Mesenteric fat pad (tissue), 1 donor: ENCODE measurements around the gene TSPAN9. TPM values are rescaled to one million over a fixed set of nuclear protein-coding genes. Genes with fewer than 3 reads are reported as not detected.

Experiments used
- DNase-seq: peaks from one replicate; pipeline ENCODE4 v3.0.0-alpha.2; 2020; ENCODE audit warnings: low spot score
- total RNA-seq: library from RNA; stranded (reverse); fragmentation: NEBNext Ultra II Directional; extraction: Animal tissue kit (Norgen Biotek cat#: 25700); gene quantifications from one replicate; pipeline ENCODE4 v1.2.1, GENCODE V29; 2021
- donor health status: DM: yes; HTN: yes; CAD: no.

TSPAN9 gene
- total RNA-seq, 1 donor from 2014 or later = 36.9 TPM

DNA sequence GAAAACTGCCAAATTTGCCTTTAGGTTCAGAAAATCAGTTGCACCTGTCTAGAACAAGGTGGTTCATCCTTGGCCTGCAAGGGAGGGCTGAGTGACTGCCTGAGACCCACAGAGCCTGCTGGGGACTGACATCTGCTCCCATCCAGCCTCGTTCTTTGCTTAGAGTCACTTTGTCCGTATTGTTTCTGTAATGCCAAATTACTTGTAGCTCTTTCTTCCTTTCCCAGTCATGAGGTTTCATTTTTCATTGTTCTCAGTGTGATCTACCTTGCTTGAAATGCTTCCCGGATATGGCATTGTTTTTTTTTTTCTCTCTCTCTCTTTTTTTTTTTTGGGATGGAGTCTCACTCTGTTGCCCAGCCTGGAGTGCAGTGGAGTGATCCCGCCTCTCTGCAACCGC lies 21.3 kb downstream of the TSPAN9 start:
- DNase-seq = no peak

- no peak for DNase-seq
These were observed 22.0 kb downstream of the TSPAN9 start for GRCh38 chr12:3099146-3099545.

DNA sequence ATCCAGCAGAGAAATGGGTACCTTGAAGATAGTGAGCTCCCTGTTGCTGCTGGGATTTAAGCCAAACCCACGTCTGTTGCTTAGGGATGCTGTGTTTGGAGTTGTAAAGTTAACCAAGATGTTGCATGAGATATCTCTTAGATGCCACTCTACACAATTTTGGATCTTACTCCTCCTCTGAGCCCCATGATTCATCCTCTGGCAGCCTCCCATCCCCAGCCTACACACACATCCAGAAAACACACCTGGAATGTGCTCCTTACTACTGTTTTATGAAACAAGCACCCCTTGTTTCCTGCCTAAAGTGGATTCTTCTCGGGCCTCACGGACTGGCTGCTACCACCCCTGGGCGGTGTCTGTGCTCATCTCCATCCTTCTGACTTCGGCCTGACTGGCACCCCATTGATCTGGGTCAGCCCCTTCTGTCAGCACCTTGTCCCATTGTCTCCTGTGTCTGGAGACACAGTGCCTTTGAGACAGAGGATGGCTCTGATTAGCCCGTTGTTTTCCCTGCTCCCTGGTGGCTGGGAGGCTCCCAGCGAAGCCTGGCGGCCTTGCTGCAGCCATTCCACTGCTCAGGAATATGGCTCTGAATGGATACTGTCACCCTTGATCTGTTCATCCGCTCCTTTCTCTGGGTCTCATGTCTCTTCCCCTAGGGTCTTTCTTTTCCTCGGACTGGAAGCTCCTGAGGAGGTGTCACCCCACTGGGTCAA lies 24.3 kb downstream of the TSPAN9 start:
- DNase-seq = no peak

DNA sequence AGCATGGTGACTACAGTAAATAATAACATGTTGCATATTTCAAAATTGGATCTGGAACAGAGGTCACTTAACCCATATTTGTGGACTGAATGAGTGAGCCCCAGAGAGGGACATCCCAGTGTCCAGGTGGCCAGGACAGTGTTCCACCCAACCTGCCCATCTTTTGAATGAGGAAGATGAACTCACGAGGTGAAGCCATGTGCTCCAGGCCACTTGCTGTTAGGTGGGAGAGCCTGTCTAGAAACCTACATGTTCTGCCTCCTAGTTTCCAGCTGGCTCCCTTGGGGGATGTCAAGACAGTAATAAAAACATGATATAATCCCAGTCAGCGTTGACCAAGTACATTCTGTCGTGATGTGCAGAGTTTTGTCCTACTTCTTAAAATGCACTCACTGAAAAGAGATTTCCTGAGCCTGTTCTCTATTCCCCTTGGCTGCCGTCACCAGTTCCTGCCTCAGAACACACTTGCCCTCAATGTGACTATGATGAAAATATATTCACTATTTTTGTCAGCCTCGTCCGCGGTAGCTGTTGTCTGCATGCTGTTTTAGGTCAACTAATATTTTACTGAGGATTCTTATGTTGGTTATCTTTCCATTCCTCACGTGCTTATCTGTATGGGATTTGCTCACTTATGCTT lies 25.7 kb downstream of the TSPAN9 start:
- no peak for DNase-seq

- no peak for DNase-seq
These were observed 26.6 kb downstream of the TSPAN9 start for GRCh38 chr12:3103806-3104205.

- DNase-seq = no peak
These were observed 28.7 kb downstream of the TSPAN9 start for GRCh38 chr12:3105690-3106479.

DNA sequence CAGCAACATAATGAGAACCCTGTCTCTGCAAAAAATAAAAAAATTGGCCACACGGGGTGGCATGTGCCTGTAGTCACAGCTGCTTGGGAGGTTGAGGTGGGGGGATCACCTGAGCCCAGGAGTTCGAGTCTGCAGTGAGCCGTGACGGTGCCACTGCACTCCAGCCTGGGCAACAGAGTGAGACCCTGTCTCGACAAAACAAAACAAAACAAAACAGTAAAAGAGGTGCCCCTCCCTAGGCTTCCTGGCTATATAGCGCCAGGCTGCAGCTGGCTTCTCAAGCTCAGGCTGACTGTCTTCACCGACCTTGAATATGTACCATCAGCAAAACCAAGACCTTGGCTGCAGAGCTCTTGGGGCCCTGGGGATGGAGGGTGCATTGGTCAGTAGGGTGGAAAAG lies 29.4 kb downstream of the TSPAN9 start:
- no peak for DNase-seq

GRCh38 chr12:3107071-3107583 lies 29.9 kb downstream of the TSPAN9 start:
- DNase-seq = no peak

- no peak for DNase-seq
These were observed 30.8 kb downstream of the TSPAN9 start for GRCh38 chr12:3107954-3108353.

GRCh38 chr12:3110578-3110977 lies 33.4 kb downstream of the TSPAN9 start:
- no peak for DNase-seq

GRCh38 chr12:3113671-3114325 lies 36.6 kb downstream of the TSPAN9 start:
- DNase-seq = no peak

DNA sequence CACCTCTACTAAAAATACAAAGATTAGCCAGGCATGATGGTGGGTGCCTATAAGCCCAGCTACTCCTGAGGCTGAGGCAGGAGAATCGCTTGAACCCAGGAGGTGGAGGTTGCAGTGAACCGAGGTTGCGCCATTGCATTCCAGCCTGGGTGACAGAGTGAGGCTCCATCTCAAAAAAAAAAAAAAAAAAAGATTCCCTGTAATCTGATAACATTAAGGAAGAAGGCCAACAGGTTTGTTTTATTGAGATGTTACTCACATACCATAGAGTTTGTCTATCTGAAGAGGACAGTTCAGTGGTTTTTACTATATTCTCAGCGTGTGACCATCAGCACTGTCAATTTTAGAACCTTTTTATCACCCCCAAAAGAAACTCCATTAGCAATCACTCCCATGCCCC lies 37.5 kb downstream of the TSPAN9 start:
- DNase-seq = no peak

DNA sequence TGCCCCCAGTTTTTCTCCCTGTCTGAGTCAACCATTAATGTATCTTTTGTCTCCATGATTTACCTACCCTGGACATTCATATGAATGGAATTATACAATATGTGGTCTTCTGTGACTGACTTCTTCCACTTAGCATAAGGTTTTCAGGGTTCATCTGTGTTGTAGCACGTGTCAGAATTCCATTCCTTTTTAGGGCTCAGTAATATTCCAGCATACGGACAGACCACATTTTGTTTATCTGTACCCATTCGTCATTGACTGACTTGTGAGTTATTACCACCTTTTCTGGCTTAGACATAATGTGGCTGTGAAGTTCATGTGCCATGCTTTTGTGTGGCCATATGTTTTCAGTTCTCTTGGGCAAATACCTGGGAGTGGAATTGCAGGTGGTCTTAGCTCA lies 37.9 kb downstream of the TSPAN9 start:
- no peak for DNase-seq

GRCh38 chr12:3116106-3116844 lies 39.1 kb downstream of the TSPAN9 start:
- no peak for DNase-seq

- no peak for DNase-seq
These were observed 40.0 kb downstream of the TSPAN9 start for GRCh38 chr12:3117144-3117581.

DNA sequence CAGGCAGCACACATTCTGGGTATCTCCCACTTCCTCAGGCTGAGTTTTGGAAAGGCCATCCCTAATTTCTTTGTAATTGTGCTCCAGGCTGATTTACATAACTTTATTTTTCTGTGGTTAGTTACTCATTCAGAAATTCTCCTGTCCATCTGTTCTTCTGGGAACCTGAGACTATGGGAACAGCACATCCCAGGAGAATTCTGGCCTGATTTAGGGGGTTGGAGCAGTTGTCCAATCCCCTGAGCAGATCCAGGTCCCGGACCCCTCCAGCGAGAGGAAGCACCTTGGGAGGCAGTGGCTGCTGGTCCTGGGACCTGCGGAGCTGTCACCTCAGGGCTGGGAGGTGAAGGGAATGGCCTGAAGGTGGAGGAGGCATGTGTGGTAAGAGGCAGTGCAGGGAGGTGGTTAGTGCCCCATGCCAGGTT lies 40.4 kb downstream of the TSPAN9 start:
- DNase-seq = no peak

DNA sequence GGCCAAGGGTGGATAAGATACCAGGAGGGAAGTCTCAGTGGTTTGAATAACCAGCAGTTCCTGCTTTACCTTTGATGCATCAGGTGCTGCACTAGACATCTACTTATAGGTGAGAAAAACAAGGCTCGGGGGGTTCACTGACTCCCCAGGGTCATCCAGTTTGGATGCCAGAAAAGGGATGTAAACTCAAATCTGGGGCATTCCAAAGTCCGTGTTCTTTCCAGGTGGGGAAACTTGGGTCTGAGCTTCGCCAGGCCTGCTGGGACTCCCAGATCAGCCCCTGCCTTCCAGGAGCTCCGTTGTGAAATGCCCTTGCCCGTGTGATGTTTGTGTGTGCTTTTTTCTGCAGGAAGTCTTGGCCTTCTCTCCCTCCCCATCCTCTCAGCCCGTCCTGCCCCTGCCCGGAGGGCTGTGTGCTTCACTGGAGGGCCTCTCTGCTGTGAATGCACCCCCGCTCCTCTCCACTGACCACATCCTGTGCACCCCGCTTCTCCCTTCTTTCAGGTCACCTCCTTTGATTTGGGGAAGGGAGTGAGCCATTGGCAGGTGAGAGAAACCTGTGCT lies 42.1 kb downstream of the TSPAN9 start:
- DNase-seq = no peak

GRCh38 chr12:3119756-3120601 lies 42.8 kb downstream of the TSPAN9 start:
- DNase-seq = no peak

- DNase-seq = no peak
These were observed 43.5 kb downstream of the TSPAN9 start for GRCh38 chr12:3120701-3121100.
